ENCODE data around the gene BCR.
"Not testable (repeated sequence)": the region's sequence is repeated elsewhere in the genome, so short reads cannot be mapped to it uniquely, and the experiment has no call there.

BCR gene

DNA sequence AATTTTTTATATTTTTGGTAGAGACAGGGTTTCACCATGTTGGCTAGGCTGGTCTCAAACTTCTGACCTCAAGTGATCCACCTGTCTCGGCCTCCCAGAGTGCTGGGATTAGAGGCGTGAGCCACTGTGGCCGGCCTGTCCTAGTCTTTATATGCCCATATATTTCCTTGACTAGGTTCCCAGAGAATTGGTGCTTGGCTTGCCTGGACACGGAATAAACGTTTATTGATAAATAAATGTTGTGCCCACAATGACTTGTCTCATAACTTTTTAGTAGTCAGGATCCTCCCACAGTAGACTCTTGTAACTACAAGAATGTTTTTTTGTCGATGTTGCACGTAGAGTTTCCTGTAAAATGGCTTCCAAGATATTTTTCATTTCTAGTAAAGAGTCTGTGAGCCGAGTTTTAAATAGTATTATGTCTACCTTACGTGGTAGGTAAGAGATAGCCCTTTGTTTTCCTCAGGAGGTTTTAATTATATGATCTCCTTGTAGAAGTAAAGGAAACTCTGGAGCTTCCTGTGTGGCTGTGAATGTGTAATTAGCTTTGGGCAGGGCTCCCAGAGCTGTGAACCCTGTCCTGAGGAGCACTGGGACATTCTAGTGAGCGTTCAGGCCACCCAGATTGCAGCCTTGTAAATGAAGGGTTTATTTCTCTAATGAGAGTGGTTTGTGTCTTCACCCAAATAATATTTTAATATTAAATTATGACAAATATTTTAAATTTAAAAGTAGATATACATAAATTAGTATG lies 161.8 kb downstream of the BCR start:
- DNase-seq: not testable (repeated sequence)

GRCh38 chr22:23351321-23351720 lies 171.0 kb downstream of the BCR start:
- no peak for DNase-seq

- no peak for DNase-seq
These were observed 172.7 kb downstream of the BCR start for GRCh38 chr22:23353004-23353403.

DNA sequence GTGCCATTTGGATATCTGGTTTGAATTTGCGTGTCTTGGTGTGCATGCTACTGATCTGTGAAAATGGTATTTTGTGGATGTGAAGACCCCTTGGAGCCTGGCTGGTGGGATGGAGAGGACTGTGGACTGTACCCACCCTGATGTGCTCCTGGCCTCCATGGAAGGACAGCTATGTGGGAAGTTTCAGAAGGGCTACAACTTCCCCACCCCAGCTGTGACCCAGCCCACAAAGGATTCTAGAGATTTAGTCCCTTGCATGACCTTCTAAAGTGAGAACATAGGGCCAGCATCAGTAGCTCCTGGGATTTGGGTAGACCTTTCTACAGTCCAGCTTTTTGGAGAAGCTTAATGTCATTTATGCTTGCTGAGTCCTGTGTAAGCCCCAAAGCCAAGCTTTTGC lies 173.4 kb downstream of the BCR start:
- DNase-seq: no peak

- DNase-seq: no peak
These were observed 175.8 kb downstream of the BCR start for GRCh38 chr22:23356094-23356493.

DNA sequence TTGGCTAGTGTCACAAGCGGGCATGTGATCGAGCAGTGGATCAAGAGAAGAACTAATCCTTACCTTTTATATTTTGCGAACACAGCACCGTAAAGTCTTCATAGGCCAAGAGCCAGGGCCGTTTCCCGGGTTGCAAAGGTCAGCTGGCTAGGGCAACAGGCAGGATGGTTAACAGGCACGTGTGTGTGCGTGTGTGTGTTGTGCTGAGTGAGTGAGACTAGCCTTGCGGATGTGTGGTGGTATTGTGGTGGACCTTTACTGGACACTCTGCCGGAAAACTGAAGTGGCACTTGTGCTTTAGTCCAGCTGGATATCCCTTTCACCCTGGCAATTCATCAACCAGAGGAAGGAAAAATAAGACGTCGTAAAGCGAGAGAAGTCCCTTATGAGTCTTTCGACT lies 176.7 kb downstream of the BCR start:
- DNase-seq: no peak

GRCh38 chr22:23359583-23360123 lies 179.3 kb downstream of the BCR start:
- no peak for DNase-seq

DNA sequence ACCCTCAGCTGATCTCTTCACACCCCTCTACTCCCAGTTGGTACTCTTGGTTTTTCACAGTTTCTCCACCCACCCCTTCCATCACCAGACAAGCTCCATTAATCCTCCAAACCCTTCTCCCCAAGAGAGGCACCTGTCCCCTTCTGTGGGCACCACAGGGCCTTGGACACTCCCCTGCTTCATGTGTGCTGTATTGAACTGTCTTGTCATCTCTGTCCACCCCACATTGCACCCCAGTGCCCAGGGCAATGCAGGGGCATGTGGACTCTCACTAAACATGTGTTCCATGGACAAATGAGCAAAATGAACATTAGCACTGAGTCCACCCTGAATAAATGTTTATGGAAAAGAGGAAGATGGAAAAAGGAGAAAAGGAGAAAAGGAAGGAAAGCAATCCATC lies 181.4 kb downstream of the BCR start:
- DNase-seq: no peak

- DNase-seq: no peak
These were observed 183.4 kb downstream of the BCR start for GRCh38 chr22:23363683-23364082.

- no peak for DNase-seq
These were observed 184.1 kb downstream of the BCR start for GRCh38 chr22:23364389-23364788.

DNA sequence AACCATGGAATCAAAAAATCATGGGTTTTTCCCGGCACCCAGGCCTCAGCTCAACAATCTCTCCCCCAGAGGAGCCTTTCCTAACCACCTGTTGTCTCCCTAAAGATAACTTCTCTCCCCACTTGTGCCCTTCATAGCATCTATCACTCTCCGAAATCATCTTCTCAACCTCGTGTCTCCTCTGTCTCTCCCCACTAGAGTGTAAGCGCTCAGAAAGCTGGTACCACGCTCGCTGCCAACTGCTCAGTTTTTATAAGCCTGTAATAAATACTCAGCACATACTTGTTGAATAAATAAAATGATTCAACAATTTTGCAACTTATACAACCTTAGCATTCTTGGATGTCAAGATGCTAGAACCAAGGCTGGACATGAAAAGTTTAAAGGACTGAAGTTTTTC lies 185.2 kb downstream of the BCR start:
- DNase-seq: no peak

- no peak for DNase-seq
These were observed 185.7 kb downstream of the BCR start for GRCh38 chr22:23365961-23366360.

GRCh38 chr22:23367196-23367595 lies 186.9 kb downstream of the BCR start:
- not testable (repeated sequence) for DNase-seq
